DOHH2 (cell line): ENCODE data around the gene RASL11A.
"Not testable (repeated sequence)": the region's sequence is repeated elsewhere in the genome, so short reads cannot be mapped to it uniquely, and the experiment has no call there.

Experiments used
- H3F3A ChIP-seq: fragments of 200-600 bp; sonication (generic), shearing (Covaris generic); 2 replicates; pipeline ENCODE4 v1.6.0; 2016; ENCODE audit warnings: antibody characterized with exemption, mild to moderate bottlenecking; ENCODE audit not compliant: control insufficient read depth, insufficient read depth
- H3K27ac ChIP-seq: fragments of 200-600 bp; sonication (generic); 2 replicates; pipeline ENCODE4 v1.5.1; 2014; ENCODE audit warnings: low read depth, mild to moderate bottlenecking, low read length, moderate library complexity
- H3K27me3 ChIP-seq: fragments of 200-600 bp; sonication (generic); 2 replicates; pipeline ENCODE4 v1.6.1; 2014; ENCODE audit warnings: mild to moderate bottlenecking, low read length, mixed read lengths; ENCODE audit not compliant: control insufficient read depth
- H3K36me3 ChIP-seq: fragments of 200-600 bp; sonication (generic); 2 replicates; pipeline ENCODE4 v1.6.1; 2014; ENCODE audit warnings: mild to moderate bottlenecking, low read length, moderate library complexity, mixed read lengths; ENCODE audit not compliant: control insufficient read depth
- H3K4me1 ChIP-seq: fragments of 200-600 bp; sonication (generic); 2 replicates; pipeline ENCODE4 v1.6.1; 2014; ENCODE audit warnings: mild to moderate bottlenecking, low read length, mixed read lengths; ENCODE audit not compliant: control insufficient read depth
- H3K4me2 ChIP-seq: fragments of 200-600 bp; sonication (generic); 2 replicates; pipeline ENCODE4 v1.6.0; 2014; ENCODE audit warnings: mild to moderate bottlenecking, low read length, moderate library complexity
- H3K4me3 ChIP-seq: fragments of 200-600 bp; sonication (generic); 2 replicates; pipeline ENCODE4 v1.5.1; 2014; ENCODE audit warnings: mild to moderate bottlenecking, low read length, mixed read lengths
- H3K79me2 ChIP-seq: fragments of 200-600 bp; sonication (generic); 2 replicates; pipeline ENCODE4 v1.6.1; 2014; ENCODE audit warnings: mild to moderate bottlenecking, low read length, mixed read lengths; ENCODE audit not compliant: control insufficient read depth
- H3K9me2 ChIP-seq: fragments of 200-600 bp; sonication (generic); replicated peaks from 2 replicates; pipeline ENCODE4 v1.6.1; 2014; ENCODE audit warnings: mild to moderate bottlenecking, low read length, mixed read lengths; ENCODE audit not compliant: control insufficient read depth
- H3K9me3 ChIP-seq: fragments of 200-600 bp; sonication (generic); 2 replicates; pipeline ENCODE4 v1.6.1; 2014; ENCODE audit warnings: antibody characterized with exemption, low read length, mixed read lengths; ENCODE audit not compliant: control insufficient read depth, insufficient read depth
- H4K20me1 ChIP-seq: fragments of 200-600 bp; sonication (generic); 2 replicates; pipeline ENCODE4 v1.6.0; 2014; ENCODE audit warnings: low read depth, mild to moderate bottlenecking, antibody characterized with exemption, low read length, moderate library complexity; ENCODE audit not compliant: control insufficient read depth, insufficient read depth
- EZH2phosphoT487 ChIP-seq: fragments of 200-600 bp; sonication (generic); IDR thresholded peaks from 2 replicates; pipeline ENCODE4 v1.6.1; 2017; ENCODE audit warnings: borderline replicate concordance, mild to moderate bottlenecking, antibody characterized with exemption, low read length, moderate library complexity, mixed read lengths
- TF ChIP-seq, protein P1 (sequence below): fragments of 200-600 bp; sonication (generic); IDR thresholded peaks from one replicate; pipeline ENCODE4 v1.5.1; 2014; ENCODE audit warnings: antibody characterized with exemption, mild to moderate bottlenecking, low read depth, low read length; ENCODE audit not compliant: poor library complexity, severe bottlenecking

RASL11A gene

GRCh38 chr13:27289011-27289665 lies 18.5 kb downstream of the RASL11A start:
- H3K79me2 ChIP-seq: no peaks in the 10 kb centered on the region
- H3K9me3 ChIP-seq: no peaks in the 10 kb centered on the region
- no peak for TF ChIP-seq EZH2phosphoT487
- TF ChIP-seq, protein P1, sequence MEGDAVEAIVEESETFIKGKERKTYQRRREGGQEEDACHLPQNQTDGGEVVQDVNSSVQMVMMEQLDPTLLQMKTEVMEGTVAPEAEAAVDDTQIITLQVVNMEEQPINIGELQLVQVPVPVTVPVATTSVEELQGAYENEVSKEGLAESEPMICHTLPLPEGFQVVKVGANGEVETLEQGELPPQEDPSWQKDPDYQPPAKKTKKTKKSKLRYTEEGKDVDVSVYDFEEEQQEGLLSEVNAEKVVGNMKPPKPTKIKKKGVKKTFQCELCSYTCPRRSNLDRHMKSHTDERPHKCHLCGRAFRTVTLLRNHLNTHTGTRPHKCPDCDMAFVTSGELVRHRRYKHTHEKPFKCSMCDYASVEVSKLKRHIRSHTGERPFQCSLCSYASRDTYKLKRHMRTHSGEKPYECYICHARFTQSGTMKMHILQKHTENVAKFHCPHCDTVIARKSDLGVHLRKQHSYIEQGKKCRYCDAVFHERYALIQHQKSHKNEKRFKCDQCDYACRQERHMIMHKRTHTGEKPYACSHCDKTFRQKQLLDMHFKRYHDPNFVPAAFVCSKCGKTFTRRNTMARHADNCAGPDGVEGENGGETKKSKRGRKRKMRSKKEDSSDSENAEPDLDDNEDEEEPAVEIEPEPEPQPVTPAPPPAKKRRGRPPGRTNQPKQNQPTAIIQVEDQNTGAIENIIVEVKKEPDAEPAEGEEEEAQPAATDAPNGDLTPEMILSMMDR: no peak
- H3K4me3 ChIP-seq: peak overlapping the region; percentile 9; the same call in 1 of the 2 replicates
- no peaks in the 10 kb centered on the region for H3K36me3 ChIP-seq
- H4K20me1 ChIP-seq: no peaks in the 10 kb centered on the region
- peaks cover 79% of the 10 kb centered on the region for H3K4me1 ChIP-seq
- no peaks in the 10 kb centered on the region for H3K27me3 ChIP-seq
- H3F3A ChIP-seq: peaks cover 34% of the 10 kb centered on the region
- no peaks in the 10 kb centered on the region for H3K9me2 ChIP-seq
- peak overlapping the region; percentile 45 for H3K4me2 ChIP-seq
- peak overlapping the region; percentile 52 for H3K27ac ChIP-seq

DNA sequence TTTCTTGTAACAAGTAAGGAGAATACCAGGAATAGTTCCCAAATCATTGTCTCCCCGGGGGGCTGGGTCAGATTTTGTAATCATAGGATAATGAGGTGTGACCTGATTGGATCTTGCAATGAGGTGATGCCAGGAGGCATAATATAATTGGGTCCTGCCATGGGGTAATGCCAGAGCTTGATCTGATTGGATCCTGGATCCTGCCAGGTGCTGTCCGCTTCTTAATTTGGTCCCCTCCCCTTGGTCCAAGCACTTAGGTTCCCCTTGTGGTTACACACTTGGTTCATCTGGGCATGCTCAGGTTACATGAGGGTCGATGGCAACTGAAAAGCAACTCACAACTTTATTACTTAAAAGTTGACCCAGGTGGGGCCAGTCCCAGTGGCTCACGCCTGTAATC lies 20.1 kb downstream of the RASL11A start:
- TF ChIP-seq EZH2phosphoT487: no peak
- TF ChIP-seq, protein P1: no peak
- Histone ChIP-seq H4K20me1 (no peaks in the 10 kb centered on the region), H3K36me3 (no peaks in the 10 kb centered on the region), H3K9me2 (no peaks in the 10 kb centered on the region), H3K4me1 (peaks cover 79% of the 10 kb centered on the region), H3K79me2 (no peaks in the 10 kb centered on the region), H3K4me2 (no peak overlapping the region; the same call in 1 of the 2 replicates), H3F3A (peaks cover 40% of the 10 kb centered on the region), H3K27ac (peak overlapping the region; percentile 16; the same call in 1 of the 2 replicates), H3K4me3 (no peak overlapping the region), H3K9me3 (no peaks in the 10 kb centered on the region), H3K27me3 (no peaks in the 10 kb centered on the region)

- H3K36me3 ChIP-seq, H3K9me2 ChIP-seq, H4K20me1 ChIP-seq, H3K9me3 ChIP-seq, H3K79me2 ChIP-seq, H3K27me3 ChIP-seq: not testable (repeated sequence)
- Histone ChIP-seq H3K4me1 (peaks cover 85% of the 10 kb centered on the region), H3K27ac (peak overlapping the region; percentile 98), H3K4me3 (peak overlapping the region; percentile 66), H3F3A (peaks cover 40% of the 10 kb centered on the region), H3K4me2 (peak overlapping the region; percentile 84)
Observed at GRCh38 chr13:27291967-27292366, 21.3 kb downstream of the RASL11A start.

DNA sequence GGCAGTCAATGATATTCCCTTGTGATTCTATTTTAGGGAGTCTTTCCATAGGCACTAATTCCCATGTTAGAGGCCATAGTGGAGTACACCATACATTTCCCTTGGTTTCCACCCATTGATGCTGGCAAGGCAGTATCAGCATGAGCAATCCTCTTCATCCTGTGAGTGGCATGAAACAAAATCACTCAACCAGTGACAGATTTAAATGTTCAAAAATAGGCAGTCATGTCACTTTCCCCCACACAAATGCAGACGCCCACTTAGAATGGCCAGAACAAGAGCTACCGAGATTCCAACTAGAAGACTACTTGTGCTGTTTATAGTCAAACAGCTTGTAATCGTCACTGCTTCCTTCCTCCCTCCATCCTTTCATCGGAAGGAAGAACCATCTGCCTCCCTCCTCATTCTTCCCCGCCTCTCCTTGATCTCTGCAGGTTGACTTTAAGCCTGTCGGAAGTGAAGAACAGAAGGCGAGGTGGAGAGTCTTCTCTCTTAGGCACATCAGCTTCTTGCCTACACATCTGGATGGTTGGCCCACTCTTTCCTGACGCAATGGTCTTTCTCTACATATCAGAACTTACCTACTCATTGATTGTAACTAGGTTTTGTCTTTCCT lies 22.6 kb downstream of the RASL11A start:
- Histone ChIP-seq H3K27me3 (no peaks in the 10 kb centered on the region), H3K9me2 (no peaks in the 10 kb centered on the region), H3K4me2 (peak overlapping the region; percentile 84), H3K36me3 (no peaks in the 10 kb centered on the region), H3K4me1 (peaks cover 95% of the 10 kb centered on the region), H3K27ac (peak overlapping the region; percentile 98), H3K4me3 (peak overlapping the region; percentile 66), H4K20me1 (no peaks in the 10 kb centered on the region), H3F3A (peaks cover 38% of the 10 kb centered on the region), H3K9me3 (no peaks in the 10 kb centered on the region), H3K79me2 (no peaks in the 10 kb centered on the region)
- TF ChIP-seq EZH2phosphoT487: no peak
- TF ChIP-seq, protein P1: no peak
